ENCODE results near the gene AP3S1.

DNA sequence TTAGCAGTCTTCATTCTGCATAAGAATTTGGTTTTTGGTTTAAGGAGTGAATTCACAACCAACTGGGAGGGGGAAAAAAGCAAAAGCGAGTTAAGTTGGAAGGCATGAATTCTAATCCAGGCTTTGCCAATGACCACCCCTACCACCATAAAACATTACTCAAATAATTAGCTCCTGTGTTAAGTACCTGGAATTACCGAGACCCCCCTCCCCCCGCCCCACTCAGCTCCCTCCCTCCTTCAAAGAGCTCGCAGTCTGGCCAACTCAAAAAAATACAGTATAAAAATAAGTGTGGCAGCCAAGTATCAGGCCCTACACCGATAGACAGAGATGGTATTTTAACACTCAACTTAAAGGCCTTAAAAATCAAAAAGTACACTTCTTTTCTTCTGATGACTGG is 862 bp upstream of the AP3S1 start:
- TF ChIP-seq, protein P1, sequence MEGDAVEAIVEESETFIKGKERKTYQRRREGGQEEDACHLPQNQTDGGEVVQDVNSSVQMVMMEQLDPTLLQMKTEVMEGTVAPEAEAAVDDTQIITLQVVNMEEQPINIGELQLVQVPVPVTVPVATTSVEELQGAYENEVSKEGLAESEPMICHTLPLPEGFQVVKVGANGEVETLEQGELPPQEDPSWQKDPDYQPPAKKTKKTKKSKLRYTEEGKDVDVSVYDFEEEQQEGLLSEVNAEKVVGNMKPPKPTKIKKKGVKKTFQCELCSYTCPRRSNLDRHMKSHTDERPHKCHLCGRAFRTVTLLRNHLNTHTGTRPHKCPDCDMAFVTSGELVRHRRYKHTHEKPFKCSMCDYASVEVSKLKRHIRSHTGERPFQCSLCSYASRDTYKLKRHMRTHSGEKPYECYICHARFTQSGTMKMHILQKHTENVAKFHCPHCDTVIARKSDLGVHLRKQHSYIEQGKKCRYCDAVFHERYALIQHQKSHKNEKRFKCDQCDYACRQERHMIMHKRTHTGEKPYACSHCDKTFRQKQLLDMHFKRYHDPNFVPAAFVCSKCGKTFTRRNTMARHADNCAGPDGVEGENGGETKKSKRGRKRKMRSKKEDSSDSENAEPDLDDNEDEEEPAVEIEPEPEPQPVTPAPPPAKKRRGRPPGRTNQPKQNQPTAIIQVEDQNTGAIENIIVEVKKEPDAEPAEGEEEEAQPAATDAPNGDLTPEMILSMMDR (IDR thresholded peaks at IDR 0.05), result no peak
- no peak for TF ChIP-seq POLR2AphosphoS5 (IDR thresholded peaks at IDR 0.05)

All from upper lobe of left lung (tissue), 4 donors.